HCT116 (cell line): ENCODE measurements around the gene RPL15. TPM values are rescaled to one million over a fixed set of nuclear protein-coding genes. Genes with fewer than 3 reads are reported as not detected.

Experiments used
- ATAC-seq: fragments of 200-7000 bp; cut with Tn5 transposase; 2 replicates; pipeline ENCODE4 v1.9.1; 2020; ENCODE audit warnings: mild to moderate bottlenecking, moderate library complexity
- BruUV-seq: library from RNA; stranded (reverse); fragments of 400-500 nt; replicated peaks from 2 replicates; lab custom pipeline; 2021; lab: Mats Ljungman, UMichigan
- CTCF ChIA-PET: fragments of 300-600 bp; sonication (Branson Sonifier 250); formaldehyde crosslinking; loops from one replicate; lab custom pipeline; 2021; ENCODE audit warnings: antibody characterized with exemption; lab: Charles Lee
- POLR2A ChIA-PET: fragments of 300-600, 350-600 bp; sonication (Branson Sonifier 250); formaldehyde crosslinking; loops from one replicate; lab custom pipeline; 2021; ENCODE audit warnings: antibody characterized with exemption; lab: Charles Lee
- RAD21 ChIA-PET, 2 experiments: fragments of 300-600 bp; sonication (Branson Sonifier 250); formaldehyde crosslinking; loops; one replicate each; lab custom pipeline; 2023; ENCODE audit warnings: low total read pairs in 2 of 2; ENCODE audit not compliant: uncharacterized antibody in 2 of 2, unreplicated experiment in 2 of 2, low non-redundant PET in 1 of 2; lab: Charles Lee
- DNase-seq: peaks from one replicate; pipeline ENCODE4 v3.0.0-alpha.2; 2010; ENCODE audit warnings: low read depth, low spot score
- H2AFZ ChIP-seq: fragments of 200-600 bp; shearing (Covaris generic), sonication (generic); 2 replicates; pipeline ENCODE4 v1.6.1; 2017; ENCODE audit warnings: low read depth, mixed run types, mixed read lengths, antibody characterized with exemption, low read length; ENCODE audit not compliant: poor library complexity, severe bottlenecking
- H3K27ac ChIP-seq: 2 replicates; pipeline ENCODE4 v1.5.1; 2012; ENCODE audit warnings: low read depth, low read length
- H3K27me3 ChIP-seq: fragments of 200-600 bp; sonication (generic); 2 replicates; pipeline ENCODE4 v1.6.1; 2016; ENCODE audit warnings: mixed run types, low read length, mixed read lengths; ENCODE audit not compliant: insufficient read depth
- H3K36me3 ChIP-seq, 2 experiments: fragments of 200-500 bp in 1 of 2; fragments of 200-600 bp in 1 of 2; sonication (Bioruptor generic) in 1 of 2; sonication (generic) in 1 of 2; 2 replicates each; pipeline versions ENCODE4 v1.5.1 to v1.6.1; 2014 to 2016; ENCODE audit warnings: low read length in 2 of 2, inconsistent platforms in 1 of 2, mixed read lengths in 1 of 2, mixed run types in 1 of 2; ENCODE audit not compliant: insufficient read depth in 2 of 2, control insufficient read depth in 1 of 2
- H3K4me1 ChIP-seq, 2 experiments: fragments of 200-600 bp in 1 of 2; sonication (generic) in 1 of 2; 2 replicates each; pipeline versions ENCODE4 v1.5.1 to v1.6.1; 2012 to 2017; ENCODE audit warnings: low read length in 2 of 2, inconsistent platforms in 1 of 2, mild to moderate bottlenecking in 1 of 2, mixed read lengths in 1 of 2, mixed run types in 1 of 2, moderate library complexity in 1 of 2; ENCODE audit not compliant: insufficient read depth in 2 of 2, control insufficient read depth in 1 of 2
- H3K4me2 ChIP-seq: fragments of 200-600 bp; sonication (generic); 2 replicates; pipeline ENCODE4 v1.6.1; 2017; ENCODE audit warnings: mixed run types, low read length, mixed read lengths
- H3K4me3 ChIP-seq, 2 experiments: fragments of 200-600 bp in 1 of 2; sonication (generic) in 1 of 2; replicated peaks in 1 of 2; 2 replicates each; pipeline ENCODE4 v1.5.1; 2011 to 2016; ENCODE audit warnings: low read length in 2 of 2, control low read depth in 1 of 2, low read depth in 1 of 2, mild to moderate bottlenecking in 1 of 2, mixed read lengths in 1 of 2, mixed run types in 1 of 2
- H3K79me2 ChIP-seq: fragments of 200-600 bp; sonication (generic); 2 replicates; pipeline ENCODE4 v1.6.1; 2017; ENCODE audit warnings: mild to moderate bottlenecking, mixed run types, low read length, moderate library complexity, mixed read lengths; ENCODE audit not compliant: insufficient read depth
- H3K9ac ChIP-seq: fragments of 200-600 bp; sonication (generic); 2 replicates; pipeline ENCODE4 v1.6.1; 2016; ENCODE audit warnings: low read length, mixed read lengths
- H3K9me2 ChIP-seq: fragments of 200-600 bp; sonication (generic), shearing (Covaris generic); 2 replicates; pipeline ENCODE4 v1.6.1; 2017; ENCODE audit warnings: mixed run types, mild to moderate bottlenecking, moderate library complexity; ENCODE audit not compliant: insufficient read depth
- H3K9me3 ChIP-seq, 2 experiments: fragments of 200-500 bp in 1 of 2; fragments of 200-600 bp in 1 of 2; sonication (Bioruptor generic) in 1 of 2; sonication (generic) in 1 of 2; 2 replicates each; pipeline ENCODE4 v1.6.1; 2014 to 2017; ENCODE audit warnings: low read length in 2 of 2, mixed read lengths in 2 of 2, inconsistent platforms in 1 of 2, low read depth in 1 of 2, mild to moderate bottlenecking in 1 of 2, mixed run types in 1 of 2, moderate library complexity in 1 of 2; ENCODE audit not compliant: control insufficient read depth in 1 of 2, insufficient read depth in 1 of 2
- H4K20me1 ChIP-seq: fragments of 200-600 bp; sonication (generic), shearing (Covaris generic); 2 replicates; pipeline ENCODE4 v1.6.1; 2017; ENCODE audit warnings: mixed run types, mild to moderate bottlenecking, moderate library complexity; ENCODE audit not compliant: insufficient read depth
- ATF3 ChIP-seq: IDR thresholded peaks from 2 replicates; pipeline ENCODE4 v1.6.1; 2012
- CBX3 ChIP-seq: IDR thresholded peaks from 2 replicates; pipeline ENCODE4 v1.6.1; 2012; ENCODE audit warnings: low read depth
- CTCF ChIP-seq, 3 experiments: fragments of 200-600 bp in 1 of 3; sonication (generic) in 1 of 3; IDR thresholded peaks in 2 of 3; conservative IDR thresholded peaks in 1 of 3; 2 replicates each; pipeline ENCODE4 v1.5.1; 2012 to 2017; ENCODE audit warnings: low read depth in 2 of 3, low read length in 2 of 3, antibody characterized with exemption in 1 of 3, borderline replicate concordance in 1 of 3, control low read depth in 1 of 3, mild to moderate bottlenecking in 1 of 3, mixed read lengths in 1 of 3, mixed run types in 1 of 3, moderate library complexity in 1 of 3; ENCODE audit not compliant: insufficient read depth in 1 of 3
- EGR1 ChIP-seq: IDR thresholded peaks from 2 replicates; pipeline ENCODE4 v1.6.1; 2012; ENCODE audit warnings: low read depth
- ELF1 ChIP-seq: IDR thresholded peaks from 2 replicates; pipeline ENCODE4 v1.6.1; 2012; ENCODE audit warnings: low read depth, borderline replicate concordance
- EZH2 ChIP-seq: fragments of 200-600 bp; sonication (generic); IDR thresholded peaks from 2 replicates; pipeline ENCODE4 v1.6.1; 2017; ENCODE audit warnings: antibody characterized with exemption, mixed run types
- FOSL1 ChIP-seq: IDR thresholded peaks from 2 replicates; pipeline ENCODE4 v1.6.1; 2012; ENCODE audit warnings: low read depth
- MAX ChIP-seq: IDR thresholded peaks from 2 replicates; pipeline ENCODE4 v1.6.1; 2012
- POLR2AphosphoS5 ChIP-seq: IDR thresholded peaks from 2 replicates; pipeline ENCODE4 v1.6.1; 2011; ENCODE audit warnings: mild to moderate bottlenecking, low read depth, low read length, moderate library complexity
- RAD21 ChIP-seq: IDR thresholded peaks from 2 replicates; pipeline ENCODE4 v1.6.1; 2012; ENCODE audit warnings: low read depth, mild to moderate bottlenecking
- REST ChIP-seq: IDR thresholded peaks from 2 replicates; pipeline ENCODE4 v1.6.1; 2012; ENCODE audit warnings: low read depth
- SIN3A ChIP-seq: IDR thresholded peaks from 2 replicates; pipeline ENCODE4 v1.6.1; 2012; ENCODE audit warnings: low read depth
- SP1 ChIP-seq: IDR thresholded peaks from 2 replicates; pipeline ENCODE4 v1.6.1; 2012; ENCODE audit warnings: low read depth
- TCF7L2 ChIP-seq: IDR thresholded peaks from 2 replicates; pipeline ENCODE4 v1.7.0; 2011; ENCODE audit warnings: borderline replicate concordance, inconsistent platforms; ENCODE audit not compliant: insufficient read depth, insufficient read length; ENCODE audit errors: extremely low read depth
- YY1 ChIP-seq: IDR thresholded peaks from 2 replicates; pipeline ENCODE4 v1.6.1; 2011; ENCODE audit warnings: low read length, low read depth, moderate library complexity, mild to moderate bottlenecking; ENCODE audit not compliant: insufficient replicate concordance; ENCODE audit errors: extremely low read depth
- ZBTB33 ChIP-seq: IDR thresholded peaks from 2 replicates; pipeline ENCODE4 v1.6.1; 2011; ENCODE audit warnings: mild to moderate bottlenecking, low read length, moderate library complexity; ENCODE audit not compliant: insufficient replicate concordance; ENCODE audit errors: extremely low read depth
- ZNF274 ChIP-seq: fragments of 200-500 bp; sonication (Bioruptor generic); IDR thresholded peaks from 2 replicates; pipeline ENCODE4 v1.6.1; 2014; ENCODE audit warnings: mild to moderate bottlenecking, low read depth, low read length, inconsistent platforms
- intact Hi-C: fragments of 100-400 bp; cut with micrococcal nuclease; formaldehyde crosslinking; loops from 2 replicates; pipeline ENCODE4 v1.10.0; 2022
- total RNA-seq: library from RNA; stranded (reverse); gene quantifications from one replicate; pipeline ENCODE4 v1.2.1, GENCODE V29; 2021; ENCODE audit not compliant: unreplicated experiment

The RPL15 gene
- total RNA-seq, 1 experiment from 2014 or later: 2,177 TPM

GRCh38 chr3:23895181-23895580 is 21.8 kb upstream of the RPL15 start:
- ChIA-PET RAD21 (no interaction called here), CTCF (no interaction called here), POLR2A (interaction anchor here (1.4 kb wide), 1 partner anchor 22 kb away, joined by 4 read pairs; the partner anchor contains the start of genes NKIRAS1 and RPL15)
- Histone ChIP-seq H2AFZ (no peak overlapping the region), H3K36me3 (peaks cover 27 to 31% of the 10 kb centered on the region in 2 experiments; a peak in 3 of 4 replicates), H3K27ac (no peak overlapping the region), H4K20me1 (no peaks in the 10 kb centered on the region), H3K9me3 (no peaks in the 10 kb centered on the region), H3K79me2 (peaks cover 16% of the 10 kb centered on the region), H3K4me3 (no peak overlapping the region), H3K4me1 (no peaks in the 10 kb centered on the region), H3K27me3 (no peaks in the 10 kb centered on the region), H3K9me2 (no peaks in the 10 kb centered on the region), H3K9ac (no peak overlapping the region), H3K4me2 (no peak overlapping the region)
- ATAC-seq: no peak
- no peak for TF ChIP-seq SP1
- no peak for TF ChIP-seq SIN3A
- TF ChIP-seq EZH2: no peak
- TF ChIP-seq ATF3: no peak
- no peak for TF ChIP-seq RAD21
- TF ChIP-seq REST: no peak
- TF ChIP-seq MAX: no peak
- TF ChIP-seq CBX3: no peak
- TF ChIP-seq CTCF (IDR thresholded peaks at IDR 0.05 in 2 of 3, conservative IDR thresholded peaks at IDR 0.05 in 1 of 3; ENCODE audit: borderline replicate concordance in 1 of 3, insufficient read depth in 1 of 3, low read depth in 2 of 3, low read length in 2 of 3): no peak
- TF ChIP-seq ZNF274: no peak
- TF ChIP-seq EGR1: no peak
- TF ChIP-seq FOSL1: no peak
- TF ChIP-seq POLR2AphosphoS5: no peak
- no peak for TF ChIP-seq YY1
- TF ChIP-seq ELF1: no peak
- TF ChIP-seq ZBTB33: no peak
- no peak for TF ChIP-seq TCF7L2
- intact Hi-C loops: no loop called here
- no TSS peak for BruUV-seq
- DNase-seq: no peak
